Astrocyte (in vitro differentiated cells and primary cell): ENCODE results near the gene GALM. TPM values are rescaled to one million over a fixed set of nuclear protein-coding genes. Genes with fewer than 3 reads are reported as not detected.

ENCODE experiments used
- DNase-seq: peaks from one replicate; pipeline ENCODE4 v3.0.0-alpha.2; 2010; ENCODE audit warnings: low read depth
- FAIRE-seq: peaks from 2 replicates; lab custom pipeline; 2011; peaks lifted over from hg19 to GRCh38; lab: Jason Lieb, UNC
- H2AFZ ChIP-seq: 2 replicates; pipeline ENCODE4 v1.6.0; 2012; ENCODE audit warnings: low read depth, low read length, inconsistent platforms
- H3K27ac ChIP-seq: 2 replicates; pipeline ENCODE4 v1.5.1; 2011; ENCODE audit warnings: low read depth, low read length, inconsistent platforms
- H3K27me3 ChIP-seq: 2 replicates; pipeline ENCODE4 v1.6.0; 2011; ENCODE audit warnings: low read length, inconsistent platforms; ENCODE audit not compliant: insufficient read depth
- H3K36me3 ChIP-seq: 2 replicates; pipeline ENCODE4 v1.5.1; 2011; ENCODE audit warnings: low read length, inconsistent platforms; ENCODE audit not compliant: insufficient read depth
- H3K4me1 ChIP-seq: 2 replicates; pipeline ENCODE4 v1.5.1; 2011; ENCODE audit warnings: low read length, inconsistent platforms; ENCODE audit not compliant: insufficient read depth
- H3K4me2 ChIP-seq: 2 replicates; pipeline ENCODE4 v1.6.0; 2012; ENCODE audit warnings: low read length, inconsistent platforms
- H3K4me3 ChIP-seq: 2 replicates; pipeline ENCODE4 v1.5.1; 2011; ENCODE audit warnings: low read depth, mild to moderate bottlenecking, low read length, inconsistent platforms; ENCODE audit not compliant: insufficient read depth
- H3K79me2 ChIP-seq: 2 replicates; pipeline ENCODE4 v1.6.0; 2012; ENCODE audit warnings: mild to moderate bottlenecking, low read length, inconsistent platforms; ENCODE audit not compliant: insufficient read depth
- H3K9ac ChIP-seq: 2 replicates; pipeline ENCODE4 v1.6.0; 2012; ENCODE audit warnings: mild to moderate bottlenecking, low read length, inconsistent platforms
- H3K9me3 ChIP-seq: 2 replicates; pipeline ENCODE4 v1.5.1; 2012; ENCODE audit warnings: low read depth, mild to moderate bottlenecking, low read length, inconsistent platforms; ENCODE audit not compliant: insufficient read depth
- H4K20me1 ChIP-seq: 2 replicates; pipeline ENCODE4 v1.6.0; 2012; ENCODE audit warnings: low read length, inconsistent platforms; ENCODE audit not compliant: insufficient read depth
- H3K27ac Mint-ChIP-seq: one replicate; pipeline ENCODE4 v1.8.0; 2021; ENCODE audit warnings: mild to moderate bottlenecking, mixed read lengths; ENCODE audit not compliant: unreplicated experiment
- H3K27me3 Mint-ChIP-seq: one replicate; pipeline ENCODE4 v1.8.0; 2021; ENCODE audit warnings: low read depth, mixed read lengths; ENCODE audit not compliant: unreplicated experiment
- H3K36me3 Mint-ChIP-seq: one replicate; pipeline ENCODE4 v1.8.0; 2021; ENCODE audit warnings: low read depth, mixed read lengths; ENCODE audit not compliant: unreplicated experiment
- H3K4me1 Mint-ChIP-seq: one replicate; pipeline ENCODE4 v1.8.0; 2021; ENCODE audit warnings: low read depth, mixed read lengths; ENCODE audit not compliant: unreplicated experiment
- H3K4me3 Mint-ChIP-seq: one replicate; pipeline ENCODE4 v1.8.0; 2021; ENCODE audit warnings: mild to moderate bottlenecking, moderate library complexity, mixed read lengths; ENCODE audit not compliant: unreplicated experiment
- H3K9me3 Mint-ChIP-seq: one replicate; pipeline ENCODE4 v1.8.0; 2021; ENCODE audit warnings: mild to moderate bottlenecking, mixed read lengths; ENCODE audit not compliant: unreplicated experiment
- EZH2 ChIP-seq: IDR thresholded peaks from 2 replicates; pipeline ENCODE4 v1.6.1; 2012; ENCODE audit warnings: mild to moderate bottlenecking, low read length, inconsistent platforms; ENCODE audit not compliant: insufficient read depth
- total RNA-seq: library from RNA; stranded (reverse); gene quantifications from 2 replicates; pipeline ENCODE4 v1.2.1, GENCODE V29; 2021
- TF ChIP-seq, protein P1 (sequence below): IDR thresholded peaks from 2 replicates; pipeline ENCODE4 v1.5.1; 2011; ENCODE audit warnings: low read depth, mild to moderate bottlenecking, inconsistent platforms, low read length, moderate library complexity; ENCODE audit not compliant: insufficient read depth

GALM gene
- total RNA-seq, 1 donor from 2014 or later, result 9.8 TPM

- Mint-ChIP-seq H3K27ac (no peak overlapping the region), H3K4me3 (no peak overlapping the region), H3K4me1 (peaks cover 7% of the 10 kb centered on the region), H3K36me3 (peaks cover 8% of the 10 kb centered on the region), H3K9me3 (peaks cover 3% of the 10 kb centered on the region), H3K27me3 (no peaks in the 10 kb centered on the region)
- no peaks in the 10 kb centered on the region for H3K27me3 ChIP-seq
- no peak overlapping the region for H2AFZ ChIP-seq
- H3K4me3 ChIP-seq, result no peak overlapping the region
- TF ChIP-seq EZH2, result no peak
- TF ChIP-seq, protein P1, sequence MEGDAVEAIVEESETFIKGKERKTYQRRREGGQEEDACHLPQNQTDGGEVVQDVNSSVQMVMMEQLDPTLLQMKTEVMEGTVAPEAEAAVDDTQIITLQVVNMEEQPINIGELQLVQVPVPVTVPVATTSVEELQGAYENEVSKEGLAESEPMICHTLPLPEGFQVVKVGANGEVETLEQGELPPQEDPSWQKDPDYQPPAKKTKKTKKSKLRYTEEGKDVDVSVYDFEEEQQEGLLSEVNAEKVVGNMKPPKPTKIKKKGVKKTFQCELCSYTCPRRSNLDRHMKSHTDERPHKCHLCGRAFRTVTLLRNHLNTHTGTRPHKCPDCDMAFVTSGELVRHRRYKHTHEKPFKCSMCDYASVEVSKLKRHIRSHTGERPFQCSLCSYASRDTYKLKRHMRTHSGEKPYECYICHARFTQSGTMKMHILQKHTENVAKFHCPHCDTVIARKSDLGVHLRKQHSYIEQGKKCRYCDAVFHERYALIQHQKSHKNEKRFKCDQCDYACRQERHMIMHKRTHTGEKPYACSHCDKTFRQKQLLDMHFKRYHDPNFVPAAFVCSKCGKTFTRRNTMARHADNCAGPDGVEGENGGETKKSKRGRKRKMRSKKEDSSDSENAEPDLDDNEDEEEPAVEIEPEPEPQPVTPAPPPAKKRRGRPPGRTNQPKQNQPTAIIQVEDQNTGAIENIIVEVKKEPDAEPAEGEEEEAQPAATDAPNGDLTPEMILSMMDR, result no peak
- peaks cover 2% of the 10 kb centered on the region for H3K9me3 ChIP-seq
- no peak overlapping the region for H3K4me2 ChIP-seq
- FAIRE-seq, result no peak
- H3K36me3 ChIP-seq, result no peaks in the 10 kb centered on the region
- no peaks in the 10 kb centered on the region for H4K20me1 ChIP-seq
- no peaks in the 10 kb centered on the region for H3K4me1 ChIP-seq
- no peak overlapping the region for H3K27ac ChIP-seq
- no peak overlapping the region for H3K9ac ChIP-seq
- no peaks in the 10 kb centered on the region for H3K79me2 ChIP-seq
- no peak for DNase-seq
Measured at GRCh38 chr2:38709567-38710194, 43.8 kb downstream of the GALM start.

GRCh38 chr2:38711558-38711957 lies 45.6 kb downstream of the GALM start:
- Histone ChIP-seq H3K27me3 (no peaks in the 10 kb centered on the region), H3K27ac (no peak overlapping the region), H3K4me3 (no peak overlapping the region), H3K4me2 (no peak overlapping the region), H3K9me3 (peaks cover 2% of the 10 kb centered on the region), H2AFZ (no peak overlapping the region), H3K9ac (no peak overlapping the region), H3K4me1 (no peaks in the 10 kb centered on the region), H3K79me2 (no peaks in the 10 kb centered on the region), H4K20me1 (no peaks in the 10 kb centered on the region), H3K36me3 (no peaks in the 10 kb centered on the region)
- Mint-ChIP-seq H3K36me3 (peaks cover 6% of the 10 kb centered on the region), H3K4me3 (no peak overlapping the region), H3K9me3 (no peaks in the 10 kb centered on the region), H3K27me3 (no peaks in the 10 kb centered on the region), H3K27ac (no peak overlapping the region), H3K4me1 (no peaks in the 10 kb centered on the region)
- DNase-seq, result no peak
- no peak for FAIRE-seq
- TF ChIP-seq, protein P1, result no peak
- no peak for TF ChIP-seq EZH2

DNA sequence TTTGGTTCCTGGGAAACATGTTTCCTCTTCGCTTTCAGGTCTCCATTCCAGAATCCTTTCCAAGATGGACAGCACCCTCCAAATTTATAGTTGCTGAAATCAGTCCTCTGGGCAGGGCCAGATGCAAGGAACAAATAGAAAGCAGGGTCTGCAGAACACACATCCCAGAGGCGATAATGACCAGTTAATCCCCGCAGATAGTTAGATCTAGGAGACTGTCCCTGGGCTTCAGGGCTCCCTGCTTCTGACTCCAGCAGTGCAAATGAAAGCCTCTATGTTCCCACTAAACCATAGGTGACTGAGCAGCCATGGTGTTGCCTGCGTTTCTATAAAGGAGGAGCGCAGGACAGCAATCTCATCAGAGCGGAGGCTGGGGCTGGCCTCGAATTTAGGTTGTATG lies 46.5 kb downstream of the GALM start:
- no peak overlapping the region for H3K4me2 ChIP-seq
- TF ChIP-seq, protein P1, result no peak
- no peak for TF ChIP-seq EZH2
- peaks cover 2% of the 10 kb centered on the region for H3K9me3 ChIP-seq

More for the DNA sequence above, 46.5 kb downstream of the GALM start:
- Mint-ChIP-seq H3K4me3 (no peak overlapping the region), H3K36me3 (peaks cover 6% of the 10 kb centered on the region), H3K27ac (no peak overlapping the region), H3K27me3 (no peaks in the 10 kb centered on the region), H3K9me3 (no peaks in the 10 kb centered on the region), H3K4me1 (no peaks in the 10 kb centered on the region)
- Histone ChIP-seq H2AFZ (no peak overlapping the region), H3K27me3 (no peaks in the 10 kb centered on the region), H4K20me1 (no peaks in the 10 kb centered on the region), H3K27ac (no peak overlapping the region), H3K79me2 (no peaks in the 10 kb centered on the region), H3K9ac (no peak overlapping the region), H3K4me1 (no peaks in the 10 kb centered on the region), H3K4me3 (no peak overlapping the region), H3K36me3 (no peaks in the 10 kb centered on the region)
- DNase-seq (no peak), FAIRE-seq (no peak)
